Medulla oblongata (tissue), 1 donor: ENCODE results near the gene CISD2.
"Not testable (repeated sequence)": the region's sequence is repeated elsewhere in the genome, so short reads cannot be mapped to it uniquely, and the experiment has no call there.

Experiments
- DNase-seq: peaks from one replicate; pipeline ENCODE4 v3.0.0-alpha.2; 2015; ENCODE audit errors: extremely low spot score

CISD2 gene

DNA sequence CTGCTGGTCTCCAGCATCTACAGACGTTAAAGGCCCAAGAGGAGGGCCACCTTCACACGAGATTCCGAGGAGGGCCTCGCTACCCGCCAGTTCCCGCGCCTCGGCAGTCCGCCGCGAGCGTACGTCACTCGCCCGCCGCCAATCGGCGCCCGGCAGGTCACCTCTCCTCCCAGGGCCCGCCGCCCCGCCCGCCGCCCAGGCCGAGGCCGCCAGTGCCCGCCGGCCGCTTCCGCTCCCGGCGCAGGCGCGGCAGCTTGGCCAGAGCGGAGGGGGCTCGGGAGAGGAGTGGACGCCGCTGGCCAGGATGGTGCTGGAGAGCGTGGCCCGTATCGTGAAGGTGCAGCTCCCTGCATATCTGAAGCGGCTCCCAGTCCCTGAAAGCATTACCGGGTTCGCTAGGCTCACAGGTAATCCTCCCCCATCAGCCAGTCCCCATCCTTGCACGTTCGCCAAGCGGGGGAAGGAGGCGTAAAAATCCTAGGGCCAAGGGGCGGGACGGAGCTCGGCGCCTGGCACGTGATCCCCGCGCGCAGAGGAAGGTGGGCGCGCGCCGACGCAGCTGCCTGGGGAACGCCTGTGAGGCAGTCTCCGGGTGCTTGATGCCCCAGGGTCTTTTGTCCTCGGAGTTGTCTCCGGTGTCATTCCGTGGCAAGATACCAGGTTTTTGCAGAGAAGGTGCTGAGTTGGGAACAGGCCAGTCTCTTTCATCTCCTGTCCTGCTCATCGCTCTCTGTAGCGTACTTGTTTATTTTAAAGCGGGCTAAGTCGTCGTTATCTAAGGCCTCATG is at the start of gene CISD2:
CISD2 (plus strand) TSS at position 212 of the 788 bp plus-strand sequence; CDS start at position 305, 93 bp downstream.
- peak; percentile 93 for DNase-seq

DNA sequence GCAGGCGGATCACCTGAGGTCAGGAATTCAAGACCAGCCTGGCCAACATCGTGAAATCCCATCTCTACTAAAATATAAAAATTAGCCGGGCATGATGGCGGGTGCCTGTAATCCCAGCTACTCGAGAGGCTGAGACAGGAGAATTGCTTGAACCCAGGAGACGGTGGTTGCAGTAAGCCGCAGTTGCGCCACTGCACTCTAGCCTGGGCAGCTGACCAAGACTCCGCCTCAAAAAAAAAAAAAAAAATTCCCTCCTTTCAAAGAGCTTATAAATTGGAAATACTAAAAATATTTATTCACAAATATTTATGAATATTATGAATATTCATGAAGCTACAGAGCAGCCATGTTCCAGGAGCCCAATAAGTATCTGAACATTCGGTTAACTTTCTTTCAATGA is 49.7 kb upstream of the CISD2 start:
- not testable (repeated sequence) for DNase-seq

DNA sequence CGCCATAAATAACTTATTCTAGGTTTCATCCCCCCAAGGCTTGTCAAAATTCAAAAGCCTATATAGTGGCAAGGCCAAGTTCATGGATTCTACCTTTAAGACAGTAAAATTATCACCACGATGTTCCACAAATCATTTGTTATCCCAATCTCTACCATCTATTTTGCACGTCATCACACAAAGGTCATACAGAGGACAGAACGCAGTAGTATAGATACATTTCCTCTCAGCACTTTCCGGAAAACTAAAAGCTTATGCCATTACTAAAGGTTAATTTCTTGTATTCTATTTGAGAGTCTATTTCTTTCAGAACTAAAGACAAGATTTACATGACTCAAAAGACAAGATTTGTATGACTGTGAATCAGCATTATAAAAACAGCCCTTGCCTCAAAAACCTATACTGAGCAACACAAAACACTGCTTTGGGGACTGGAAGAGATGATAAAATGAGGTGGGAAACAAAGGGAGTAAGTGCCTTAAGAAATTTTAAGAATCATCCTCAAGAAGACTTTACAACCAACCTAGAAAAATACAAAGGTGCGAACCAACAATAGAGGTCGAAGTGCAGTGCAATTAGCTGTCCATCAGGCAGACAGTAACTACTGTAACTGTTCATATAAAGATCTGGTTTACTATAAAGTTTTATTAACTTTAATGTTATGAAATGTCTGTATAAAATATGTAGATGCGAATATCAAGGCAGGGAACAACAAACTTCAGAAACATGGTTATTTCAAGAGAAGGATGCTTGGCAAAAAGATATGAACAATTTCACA is 49.0 kb upstream of the CISD2 start:
- no peak for DNase-seq

GRCh38 chr4:102823464-102823863 is 45.3 kb upstream of the CISD2 start:
- no peak for DNase-seq

DNA sequence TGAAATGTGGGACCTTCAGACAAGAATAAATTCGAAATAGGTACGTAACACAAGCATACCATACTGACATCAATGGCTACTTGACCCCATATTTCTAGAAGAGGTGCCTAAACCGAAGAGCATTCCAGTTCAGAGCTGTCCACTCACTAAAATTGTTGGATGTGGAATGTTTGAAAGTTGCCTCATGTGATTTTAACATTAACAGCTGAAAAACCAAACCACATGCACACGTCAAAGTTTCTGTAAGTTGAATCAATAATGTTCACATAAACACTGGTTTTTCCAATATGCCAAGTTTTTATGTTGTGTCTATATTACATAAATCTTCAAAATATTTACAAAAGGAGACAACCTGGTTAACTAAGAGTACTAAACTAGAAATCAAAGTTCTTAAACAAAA is 44.9 kb upstream of the CISD2 start:
- no peak for DNase-seq

DNA sequence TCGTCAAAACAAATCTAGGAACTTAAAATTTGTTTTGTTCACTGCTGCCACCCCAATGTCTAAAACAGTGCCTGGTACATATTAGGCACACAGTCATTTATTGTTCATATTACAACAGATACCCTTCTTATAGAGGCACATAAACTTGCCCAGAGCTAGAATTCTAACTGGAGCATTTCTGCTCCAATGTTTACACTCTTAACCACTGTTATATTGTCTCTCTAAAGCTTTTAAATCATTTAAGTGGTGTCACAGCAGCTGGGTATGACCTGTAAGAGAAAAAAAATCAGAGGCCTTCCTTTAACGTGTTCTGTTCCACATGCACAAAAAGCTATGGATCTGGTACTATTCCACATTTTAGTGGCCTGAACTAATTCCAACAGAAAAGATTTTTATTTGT is 44.4 kb upstream of the CISD2 start:
- peak; percentile 32 for DNase-seq

GRCh38 chr4:102825261-102826091 is 43.3 kb upstream of the CISD2 start:
- peak; percentile 83 for DNase-seq

DNA sequence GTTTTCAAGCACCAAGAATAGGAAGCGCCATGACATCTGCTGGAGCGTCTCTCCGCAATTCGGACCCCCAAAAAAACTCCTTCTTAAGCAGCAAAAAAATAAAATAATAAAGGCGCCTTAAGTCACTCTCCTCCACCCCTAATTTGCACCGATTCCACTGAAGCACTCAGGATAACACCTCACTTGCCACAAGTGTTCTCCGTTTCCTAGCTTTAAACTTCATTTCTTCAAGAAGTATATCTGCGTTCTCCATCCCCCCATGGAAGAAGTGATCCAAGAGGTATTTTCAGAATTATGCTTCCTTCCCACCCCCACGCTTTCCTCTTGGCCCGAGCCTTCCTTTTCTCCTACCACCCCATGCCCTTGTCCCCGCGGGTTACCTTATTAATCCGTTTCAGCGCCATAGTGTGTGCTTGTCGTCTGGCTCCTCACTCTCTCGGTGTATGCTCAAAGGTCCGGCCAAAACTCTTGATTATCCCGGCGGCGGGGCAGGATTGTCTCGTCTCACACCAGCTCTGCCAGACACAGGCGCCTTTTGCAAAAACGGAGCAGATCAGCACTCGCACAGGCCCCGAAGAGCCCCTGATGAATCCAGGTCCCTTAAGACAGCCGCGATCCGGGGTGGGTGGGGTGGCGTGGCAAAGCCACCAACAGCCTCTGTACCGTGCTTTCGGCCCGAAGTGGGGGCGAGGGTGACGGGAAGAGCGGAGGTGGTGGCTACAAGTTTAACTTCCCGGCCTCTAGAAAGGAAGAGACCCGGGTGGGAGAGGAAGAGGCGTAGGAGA is 42.5 kb upstream of the CISD2 start:
- no peak for DNase-seq

- peak; percentile 91 for DNase-seq
Measured at GRCh38 chr4:102826890-102827673, 41.7 kb upstream of the CISD2 start, which contains the start of gene UBE2D3. UBE2D3 (minus strand) TSS chr4:102827551; CDS start chr4:102826508, 1,043 bp downstream.

GRCh38 chr4:102827674-102828496 is 40.9 kb upstream of the CISD2 start:
- peak; percentile 99 for DNase-seq

DNA sequence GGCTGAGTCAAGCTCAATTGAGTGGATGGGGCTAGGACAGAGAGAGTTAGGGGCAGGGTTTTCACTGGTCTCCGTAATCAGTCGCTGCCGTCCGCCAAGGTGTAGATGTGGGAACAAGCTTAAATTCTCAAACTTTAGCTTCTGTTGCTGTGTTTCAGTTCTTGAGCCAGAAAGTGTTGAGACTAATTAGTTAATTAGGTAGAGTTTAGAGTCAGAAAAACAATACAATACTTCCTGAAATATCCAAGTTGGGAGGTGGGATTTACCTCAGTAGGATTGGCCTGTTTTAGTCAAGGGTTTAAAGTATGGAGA is 40.3 kb upstream of the CISD2 start:
- no peak for DNase-seq

- no peak for DNase-seq
Measured at GRCh38 chr4:102829803-102830202, 39.0 kb upstream of the CISD2 start.

GRCh38 chr4:102832105-102832504 is 36.7 kb upstream of the CISD2 start:
- DNase-seq: no peak

DNA sequence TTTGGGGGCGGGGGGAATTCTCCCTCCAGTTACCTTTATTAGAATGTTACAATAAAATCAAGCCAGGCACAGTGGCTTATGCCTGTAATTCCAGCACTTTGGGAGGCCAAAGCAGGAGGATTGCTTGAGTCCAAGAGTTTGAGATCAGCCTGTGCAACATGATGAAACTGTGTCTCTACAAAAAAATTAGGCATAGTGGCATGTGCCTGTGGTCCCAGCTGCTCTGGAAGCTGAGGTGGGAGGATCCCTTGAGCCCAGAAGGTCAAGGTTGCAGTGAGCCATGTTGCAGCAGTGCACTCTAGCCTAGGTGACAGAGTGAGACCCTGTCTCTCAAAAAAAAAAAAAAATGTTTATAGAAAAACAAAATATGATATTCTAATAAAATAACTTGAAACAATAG is 36.1 kb upstream of the CISD2 start:
- no peak for DNase-seq

DNA sequence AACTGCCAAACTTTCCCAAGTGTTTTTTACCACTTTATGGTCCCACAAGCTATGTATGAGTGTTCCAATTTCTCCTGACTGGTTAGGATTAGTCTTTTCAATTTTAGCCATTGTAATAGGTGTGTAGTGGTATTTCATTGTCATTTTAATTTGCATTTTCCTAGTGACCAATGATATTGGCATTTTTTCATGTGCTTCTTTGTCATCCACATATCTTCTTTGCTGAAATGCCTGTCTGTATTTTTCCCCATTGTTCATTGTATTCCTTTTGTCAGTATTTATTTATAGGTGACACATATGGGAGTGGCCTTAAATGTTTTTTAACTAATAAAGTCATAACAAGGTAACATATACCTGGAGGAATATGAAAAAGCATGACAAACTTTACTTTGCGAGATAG is 32.2 kb upstream of the CISD2 start:
- no peak for DNase-seq

DNA sequence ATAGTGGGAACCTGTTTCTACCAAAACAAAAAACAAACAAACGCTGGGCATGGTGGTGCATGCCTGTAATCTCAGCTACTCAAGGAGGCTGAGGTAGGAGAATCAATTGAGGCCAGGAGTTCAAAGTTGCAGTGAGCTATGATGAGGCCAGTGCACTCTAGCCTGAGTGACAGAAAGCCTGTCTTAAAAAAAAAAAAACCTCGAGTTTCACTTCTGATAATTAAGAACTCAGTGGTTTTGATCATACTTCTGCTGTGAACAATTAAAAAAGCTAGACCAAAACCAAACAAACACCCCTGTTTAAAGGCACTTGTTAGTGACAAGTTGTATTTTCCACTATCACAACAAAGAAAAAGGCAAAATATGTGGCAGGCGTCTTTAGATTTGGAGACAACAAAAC is 26.4 kb upstream of the CISD2 start:
- no peak for DNase-seq

DNA sequence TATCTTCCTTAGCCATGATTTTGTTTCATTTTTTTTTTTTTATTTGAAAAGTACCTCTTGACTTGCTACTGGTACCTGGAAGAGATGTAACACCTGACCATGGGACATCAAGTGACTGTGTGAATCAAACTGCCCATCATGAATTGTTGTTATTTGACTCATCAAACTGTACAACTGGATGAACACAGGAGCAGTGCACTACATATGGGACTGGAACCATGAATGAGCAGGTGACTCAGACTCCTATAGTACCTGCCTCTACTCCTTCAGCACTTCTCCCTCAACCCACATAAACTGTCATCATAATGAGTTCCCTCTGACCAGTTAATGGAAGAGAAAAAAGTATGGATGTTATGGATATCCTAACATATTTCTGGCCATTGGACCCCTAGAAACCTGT is 25.5 kb upstream of the CISD2 start:
- no peak for DNase-seq

- no peak for DNase-seq
Measured at GRCh38 chr4:102843938-102844337, 24.9 kb upstream of the CISD2 start.

- DNase-seq: no peak
Measured at GRCh38 chr4:102847687-102848086, 21.1 kb upstream of the CISD2 start.
